NCI-H446 treated with DMSO at 0.1 percent for 48 hours (cell line): ENCODE measurements around the gene DLG4.
"Not testable (repeated sequence)": the region's sequence is repeated elsewhere in the genome, so short reads cannot be mapped to it uniquely, and the experiment has no call there.

Source experiments
- DNase-seq: peaks from one replicate; lab custom pipeline; 2025; lab: John Stamatoyannopoulos, UW

DLG4 gene

GRCh38 chr17:7183433-7184090 lies 36.1 kb downstream of the DLG4 start:
- DNase-seq: no peak

- not testable (repeated sequence) for DNase-seq
Observed at GRCh38 chr17:7182101-7182500, 37.5 kb downstream of the DLG4 start.

GRCh38 chr17:7179317-7180254 lies 40.0 kb downstream of the DLG4 start, which contains the start of gene ASGR1:
TSS of gene ASGR1 (minus strand) at chr17:7179370. CDS start at chr17:7178563, 807 bp downstream.
- DNase-seq: no peak

GRCh38 chr17:7178973-7179316 lies 40.7 kb downstream of the DLG4 start:
- no peak for DNase-seq

GRCh38 chr17:7177954-7178477 lies 41.6 kb downstream of the DLG4 start:
- DNase-seq: no peak

GRCh38 chr17:7177191-7177953 lies 42.3 kb downstream of the DLG4 start:
- DNase-seq: peak; percentile 4

GRCh38 chr17:7176841-7177190 lies 42.8 kb downstream of the DLG4 start:
- DNase-seq: no peak

- no peak for DNase-seq
Observed at GRCh38 chr17:7176107-7176840, 43.4 kb downstream of the DLG4 start.

- no peak for DNase-seq
Observed at GRCh38 chr17:7175330-7175733, 44.3 kb downstream of the DLG4 start.

GRCh38 chr17:7174603-7175326 lies 44.9 kb downstream of the DLG4 start:
- DNase-seq: no peak

GRCh38 chr17:7173687-7174602 lies 45.7 kb downstream of the DLG4 start:
- no peak for DNase-seq

- DNase-seq: not testable (repeated sequence)
Observed at GRCh38 chr17:7172522-7173191, 47.0 kb downstream of the DLG4 start.

- DNase-seq: not testable (repeated sequence)
Observed at GRCh38 chr17:7169565-7169908, 50.1 kb downstream of the DLG4 start.

- not testable (repeated sequence) for DNase-seq
Observed at GRCh38 chr17:7168841-7169564, 50.6 kb downstream of the DLG4 start.

GRCh38 chr17:7167832-7168231 lies 51.8 kb downstream of the DLG4 start:
- DNase-seq: no peak

- DNase-seq: no peak
Observed at GRCh38 chr17:7166873-7167272, 52.8 kb downstream of the DLG4 start.

- DNase-seq: not testable (repeated sequence)
Observed at GRCh38 chr17:7159571-7159970, 60.1 kb downstream of the DLG4 start.

GRCh38 chr17:7158424-7158823 lies 61.2 kb downstream of the DLG4 start:
- not testable (repeated sequence) for DNase-seq
